ENCODE measurements around the gene NISCH.
A peak's percentile ranks its signal among the peaks of the same experiment; 100 is the strongest.

The NISCH gene

DNA sequence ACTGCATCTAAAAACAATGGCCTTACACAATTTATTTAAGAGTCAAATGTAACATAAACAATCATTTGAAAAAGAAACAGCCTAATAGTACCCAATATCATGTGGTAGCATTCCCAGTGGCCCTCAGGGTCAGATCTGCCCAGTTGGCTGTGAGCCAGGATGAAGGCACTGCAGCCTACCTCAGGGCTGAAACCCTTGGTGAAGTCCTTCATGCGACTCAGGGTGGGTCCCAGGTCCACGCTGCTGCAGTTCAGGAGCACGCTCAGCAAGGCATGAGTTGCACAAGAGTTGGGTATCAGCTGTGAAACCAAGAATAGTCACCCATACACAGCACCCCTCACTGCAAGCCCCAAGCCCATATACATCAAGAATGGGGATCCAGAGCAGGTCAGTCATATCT, 47.6 kb upstream of the NISCH start:
- Histone ChIP-seq H3K4me3 (ENCODE audit: low read length) (no peak overlapping the region), H2AFZ (ENCODE audit: low read length) (no peak overlapping the region), H3K9me2 (replicated peaks; ENCODE audit: insufficient read depth, low read length) (no peaks in the 10 kb centered on the region), H3K36me3 (replicated peaks; ENCODE audit: insufficient read depth, low read length) (no peaks in the 10 kb centered on the region; the same call in 1 of the 2 replicates), H3F3A (ENCODE audit: insufficient read depth, low read length) (peaks cover 11% of the 10 kb centered on the region), H3K27me3 (replicated peaks; ENCODE audit: insufficient read depth, low read length) (no peaks in the 10 kb centered on the region), H3K4me1 (ENCODE audit: low read length) (peaks cover 16% of the 10 kb centered on the region; the same call in 1 of the 2 replicates), H3K4me2 (ENCODE audit: low read depth, low read length) (no peak overlapping the region), H3K9me3 (replicated peaks; ENCODE audit: insufficient read depth, low read length) (no peaks in the 10 kb centered on the region), H4K20me1 (ENCODE audit: insufficient read depth, low read length) (no peaks in the 10 kb centered on the region), H3K9ac (ENCODE audit: low read length) (no peak overlapping the region), H3K79me2 (ENCODE audit: low read length) (peaks cover 50% of the 10 kb centered on the region), H3K27ac (ENCODE audit: low read length) (no peak overlapping the region)
- TF ChIP-seq, protein P1, sequence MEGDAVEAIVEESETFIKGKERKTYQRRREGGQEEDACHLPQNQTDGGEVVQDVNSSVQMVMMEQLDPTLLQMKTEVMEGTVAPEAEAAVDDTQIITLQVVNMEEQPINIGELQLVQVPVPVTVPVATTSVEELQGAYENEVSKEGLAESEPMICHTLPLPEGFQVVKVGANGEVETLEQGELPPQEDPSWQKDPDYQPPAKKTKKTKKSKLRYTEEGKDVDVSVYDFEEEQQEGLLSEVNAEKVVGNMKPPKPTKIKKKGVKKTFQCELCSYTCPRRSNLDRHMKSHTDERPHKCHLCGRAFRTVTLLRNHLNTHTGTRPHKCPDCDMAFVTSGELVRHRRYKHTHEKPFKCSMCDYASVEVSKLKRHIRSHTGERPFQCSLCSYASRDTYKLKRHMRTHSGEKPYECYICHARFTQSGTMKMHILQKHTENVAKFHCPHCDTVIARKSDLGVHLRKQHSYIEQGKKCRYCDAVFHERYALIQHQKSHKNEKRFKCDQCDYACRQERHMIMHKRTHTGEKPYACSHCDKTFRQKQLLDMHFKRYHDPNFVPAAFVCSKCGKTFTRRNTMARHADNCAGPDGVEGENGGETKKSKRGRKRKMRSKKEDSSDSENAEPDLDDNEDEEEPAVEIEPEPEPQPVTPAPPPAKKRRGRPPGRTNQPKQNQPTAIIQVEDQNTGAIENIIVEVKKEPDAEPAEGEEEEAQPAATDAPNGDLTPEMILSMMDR (IDR thresholded peaks at IDR 0.05; ENCODE audit: low read length), result no peak
- no peak for TF ChIP-seq EZH2 (optimal IDR thresholded peaks at IDR 0.05; ENCODE audit: low read depth, low read length)
- TF ChIP-seq EZH2phosphoT487 (IDR thresholded peaks at IDR 0.05; ENCODE audit: low read length), result no peak
- no peak for DNase-seq

DNA sequence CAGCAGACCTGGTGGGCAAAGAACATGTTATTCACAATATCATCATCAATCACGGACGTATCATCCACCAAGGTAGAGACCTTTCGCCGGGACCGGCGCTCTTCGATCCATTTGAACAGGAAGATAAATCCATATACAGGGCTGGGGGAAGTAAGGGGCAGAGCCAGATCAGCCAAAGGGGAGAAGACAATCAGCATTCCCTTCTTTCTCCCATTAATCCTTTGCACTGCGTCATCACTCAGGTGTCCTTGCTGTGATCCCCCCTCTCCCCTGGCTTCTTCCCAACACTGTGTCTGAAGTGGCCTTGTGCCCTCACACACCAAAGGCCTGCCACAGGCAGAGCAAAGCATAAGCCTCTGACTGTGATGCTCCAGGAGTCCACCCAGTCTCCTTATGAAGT, 46.9 kb upstream of the NISCH start:
- Histone ChIP-seq H3K79me2 (ENCODE audit: low read length) (peaks cover 50% of the 10 kb centered on the region), H3F3A (ENCODE audit: insufficient read depth, low read length) (peaks cover 11% of the 10 kb centered on the region), H3K36me3 (replicated peaks; ENCODE audit: insufficient read depth, low read length) (no peaks in the 10 kb centered on the region; the same call in 1 of the 2 replicates), H4K20me1 (ENCODE audit: insufficient read depth, low read length) (no peaks in the 10 kb centered on the region), H3K4me2 (ENCODE audit: low read depth, low read length) (peak overlapping the region; percentile 84; the same call in 1 of the 2 replicates), H3K27me3 (replicated peaks; ENCODE audit: insufficient read depth, low read length) (no peaks in the 10 kb centered on the region), H3K9me2 (replicated peaks; ENCODE audit: insufficient read depth, low read length) (no peaks in the 10 kb centered on the region), H2AFZ (ENCODE audit: low read length) (no peak overlapping the region), H3K27ac (ENCODE audit: low read length) (no peak overlapping the region), H3K4me1 (ENCODE audit: low read length) (peaks cover 16% of the 10 kb centered on the region; the same call in 1 of the 2 replicates), H3K9me3 (replicated peaks; ENCODE audit: insufficient read depth, low read length) (no peaks in the 10 kb centered on the region), H3K4me3 (ENCODE audit: low read length) (no peak overlapping the region), H3K9ac (ENCODE audit: low read length) (no peak overlapping the region; the same call in 1 of the 2 replicates)
- TF ChIP-seq EZH2phosphoT487 (IDR thresholded peaks at IDR 0.05; ENCODE audit: low read length) (no peak), EZH2 (optimal IDR thresholded peaks at IDR 0.05; ENCODE audit: low read depth, low read length) (no peak)
- TF ChIP-seq, protein P1 (IDR thresholded peaks at IDR 0.05; ENCODE audit: low read length), result no peak
- no peak for DNase-seq

DNA sequence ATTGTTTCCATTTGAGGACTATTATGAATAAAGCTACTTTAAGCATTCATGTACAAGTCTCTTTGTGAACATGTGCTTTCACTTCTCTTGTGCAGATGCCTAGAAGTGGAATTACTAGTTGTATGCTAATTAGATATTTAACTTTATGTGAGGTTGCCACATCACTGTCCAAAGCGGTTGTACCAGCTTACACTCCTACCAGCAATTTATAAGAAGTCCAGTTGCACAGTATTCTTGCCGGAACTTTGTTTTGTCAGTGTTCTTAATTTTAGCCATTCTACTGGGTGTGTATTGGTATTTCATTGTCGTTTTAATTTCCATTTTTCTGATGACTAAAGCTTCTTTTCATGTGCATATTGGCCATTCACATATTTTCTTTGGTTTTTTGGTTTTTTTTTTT, 39.6 kb upstream of the NISCH start:
- Histone ChIP-seq H3F3A (ENCODE audit: insufficient read depth, low read length) (peaks cover 8% of the 10 kb centered on the region), H3K9me3 (replicated peaks; ENCODE audit: insufficient read depth, low read length) (no peaks in the 10 kb centered on the region), H2AFZ (ENCODE audit: low read length) (no peak overlapping the region), H3K4me2 (ENCODE audit: low read depth, low read length) (no peak overlapping the region), H3K27me3 (replicated peaks; ENCODE audit: insufficient read depth, low read length) (no peaks in the 10 kb centered on the region), H3K27ac (ENCODE audit: low read length) (no peak overlapping the region), H4K20me1 (ENCODE audit: insufficient read depth, low read length) (no peaks in the 10 kb centered on the region), H3K4me3 (ENCODE audit: low read length) (no peak overlapping the region), H3K9ac (ENCODE audit: low read length) (no peak overlapping the region), H3K9me2 (replicated peaks; ENCODE audit: insufficient read depth, low read length) (no peaks in the 10 kb centered on the region), H3K36me3 (replicated peaks; ENCODE audit: insufficient read depth, low read length) (no peaks in the 10 kb centered on the region), H3K79me2 (ENCODE audit: low read length) (peaks cover 15% of the 10 kb centered on the region), H3K4me1 (ENCODE audit: low read length) (0 out of 2 replicates have a peak, but pooled peaks cover 9% of the 10 kb centered on the region)
- no peak for DNase-seq
- TF ChIP-seq, protein P1 (IDR thresholded peaks at IDR 0.05; ENCODE audit: low read length), result no peak
- TF ChIP-seq EZH2phosphoT487 (IDR thresholded peaks at IDR 0.05; ENCODE audit: low read length) (no peak), EZH2 (optimal IDR thresholded peaks at IDR 0.05; ENCODE audit: low read depth, low read length) (no peak)

All from MM.1S (cell line).